GM12872 (cell line): Measurements from ENCODE around the gene OPN1SW.

Source experiments
- CTCF ChIP-seq: IDR thresholded peaks from 3 replicates; pipeline ENCODE4 v1.5.1; 2011; ENCODE audit warnings: low read depth, mild to moderate bottlenecking, low read length, moderate library complexity; ENCODE audit not compliant: insufficient read depth

Gene OPN1SW

DNA sequence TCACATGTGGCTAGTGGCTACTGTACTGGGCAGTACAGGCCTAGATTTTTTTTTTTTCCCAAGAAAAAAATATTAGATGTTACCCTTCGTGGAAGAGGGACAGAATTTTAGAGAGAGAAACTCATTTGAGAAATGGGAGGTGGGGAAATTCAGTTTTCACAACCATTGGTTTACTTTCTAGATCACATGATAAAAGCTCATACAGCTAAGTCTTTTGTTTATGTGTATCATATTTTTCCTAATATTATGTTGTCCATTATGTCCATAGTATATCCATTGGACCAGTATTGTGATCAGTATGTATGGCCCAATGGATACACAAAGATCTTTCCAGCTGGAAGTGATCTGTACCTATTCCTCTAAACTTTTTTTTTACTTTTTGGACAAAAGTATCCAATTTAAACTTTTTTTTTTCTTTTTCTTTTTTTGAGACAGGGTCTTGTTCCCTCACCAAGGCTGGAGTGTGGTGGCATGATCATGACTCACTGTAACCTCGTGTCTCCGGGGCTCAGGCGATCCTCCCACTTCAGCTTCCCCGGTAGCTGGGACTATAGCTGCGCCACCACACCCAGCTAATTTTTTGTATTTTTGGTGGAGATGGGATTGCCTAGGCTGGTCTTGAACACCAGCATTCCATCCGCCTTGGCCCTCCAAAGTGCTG is 32.4 kb downstream of the OPN1SW start:
- no peak for TF ChIP-seq CTCF

- no peak for TF ChIP-seq CTCF
These were observed 33.4 kb downstream of the OPN1SW start for GRCh38 chr7:128742206-128742605.

GRCh38 chr7:128741491-128741890 is 34.1 kb downstream of the OPN1SW start:
- TF ChIP-seq CTCF, result no peak

DNA sequence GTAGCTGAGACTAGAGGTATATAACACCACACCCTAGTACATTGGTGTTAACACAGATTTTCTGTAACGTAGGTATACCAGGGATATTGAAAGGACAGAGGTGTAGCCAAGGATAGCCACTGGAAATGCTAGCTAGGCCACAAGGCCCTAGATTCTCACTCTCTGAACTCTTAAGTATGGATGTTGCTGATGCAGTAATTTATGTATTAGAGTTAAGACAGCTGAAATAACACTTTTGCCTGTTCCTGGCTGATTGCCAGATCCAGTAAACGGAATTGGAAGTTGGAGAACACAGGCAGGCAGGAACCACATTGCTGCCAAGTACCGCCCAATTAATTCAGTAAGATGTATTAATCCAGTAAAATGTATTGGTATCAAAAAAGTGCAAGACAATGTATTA is 34.6 kb downstream of the OPN1SW start:
- no peak for TF ChIP-seq CTCF

GRCh38 chr7:128739990-128740682 is 35.5 kb downstream of the OPN1SW start:
- TF ChIP-seq CTCF, result no peak

DNA sequence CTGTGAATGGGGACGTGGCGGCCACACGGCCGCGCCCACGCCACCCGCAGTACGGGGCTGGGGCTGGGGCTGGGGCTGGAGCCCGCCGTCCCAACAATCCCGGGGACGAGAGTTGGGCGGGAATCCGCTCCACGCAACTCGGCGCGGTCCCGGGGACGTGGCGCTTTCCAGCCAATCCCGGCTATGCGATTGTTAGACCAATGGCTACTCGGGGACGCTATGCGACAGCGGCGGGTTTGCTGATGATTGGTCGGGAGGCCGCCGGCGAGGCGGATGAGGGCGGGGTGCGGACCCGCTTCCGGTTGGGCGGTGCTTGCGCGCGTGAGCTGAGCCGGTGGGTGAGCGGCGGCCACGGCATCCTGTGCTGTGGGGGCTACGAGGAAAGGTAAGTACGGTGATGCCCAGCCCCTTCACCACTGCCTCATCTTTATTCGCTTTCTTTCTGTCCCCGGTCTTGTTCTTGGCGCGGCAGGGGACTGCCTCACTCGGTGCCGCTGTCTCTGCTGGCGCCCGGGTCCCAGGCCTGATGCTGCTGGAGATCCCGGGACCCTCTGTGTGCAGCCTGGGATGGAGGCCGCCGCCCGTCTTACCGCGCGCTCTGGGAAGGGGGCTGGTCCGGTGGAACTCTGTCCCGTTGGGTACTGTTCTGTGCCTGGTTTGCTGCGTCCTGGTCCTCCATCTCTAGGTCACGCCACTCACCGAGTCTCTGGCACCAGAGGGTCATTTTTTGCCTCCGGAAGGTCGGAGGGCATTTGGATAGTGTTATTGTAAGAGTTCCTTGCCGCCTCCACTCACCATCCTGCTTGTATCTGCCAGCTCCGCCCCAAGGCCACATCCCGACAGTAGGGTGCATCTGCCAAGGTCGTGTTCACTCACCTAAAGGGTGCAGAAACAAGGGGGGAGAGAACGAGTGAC is 36.3 kb downstream of the OPN1SW start, which contains the start of gene CALU:
Gene CALU, plus strand, starts transcription at position 312 of the 915 bp plus-strand sequence. CDS start 9,225 bp downstream, outside the sequence.
- no peak for TF ChIP-seq CTCF

- TF ChIP-seq CTCF, result no peak
These were observed 37.0 kb downstream of the OPN1SW start for GRCh38 chr7:128738570-128739047.
